Stimulated activated CD8-positive, alpha-beta memory T cell treated with anti-CD3 and anti-CD28 coated beads, Interleukin-2, amount 100 ng/mL, for 1 hour (primary cell): ENCODE measurements around the gene SERPINA10.
"Not testable (repeated sequence)": the region's sequence is repeated elsewhere in the genome, so short reads cannot be mapped to it uniquely, and the experiment has no call there.

Experiments
- DNase-seq, 2 donors: peaks; one replicate each; pipeline ENCODE4 v3.0.0-alpha.2; 2020; ENCODE audit warnings: low read depth in 2 of 2

The SERPINA10 gene

GRCh38 chr14:94284221-94284620 lies 8.8 kb downstream of the SERPINA10 start:
- no peak for DNase-seq

- no peak for DNase-seq
These were observed 9.9 kb downstream of the SERPINA10 start for GRCh38 chr14:94282991-94283723.

GRCh38 chr14:94278731-94279130 lies 14.3 kb downstream of the SERPINA10 start:
- DNase-seq = no peak

GRCh38 chr14:94276898-94277561 lies 16.0 kb downstream of the SERPINA10 start:
- not testable (repeated sequence) for DNase-seq

GRCh38 chr14:94269156-94269555 lies 23.9 kb downstream of the SERPINA10 start:
- DNase-seq = no peak

GRCh38 chr14:94268582-94268981 lies 24.5 kb downstream of the SERPINA10 start:
- not testable (repeated sequence) for DNase-seq

- DNase-seq = no peak
These were observed 25.7 kb downstream of the SERPINA10 start for GRCh38 chr14:94267352-94267751.

- not testable (repeated sequence) for DNase-seq
These were observed 28.9 kb downstream of the SERPINA10 start for GRCh38 chr14:94264195-94264594.

- DNase-seq = no peak
These were observed 48.9 kb downstream of the SERPINA10 start for GRCh38 chr14:94244182-94244581.

- no peak for DNase-seq
These were observed 53.7 kb downstream of the SERPINA10 start for GRCh38 chr14:94239406-94239805.

- DNase-seq = no peak
These were observed 55.1 kb downstream of the SERPINA10 start for GRCh38 chr14:94237983-94238382.

- DNase-seq = no peak
These were observed 56.0 kb downstream of the SERPINA10 start for GRCh38 chr14:94237046-94237445.
